ENCODE results near the gene SUB1.

Gene SUB1

GRCh38 chr5:32581010-32581785 lies 4.2 kb upstream of the SUB1 start:
- in situ Hi-C loops (cut with HindIII; ENCODE audit: low sequenced_read_pairs) = no loop called here
- no peak for TF ChIP-seq CTCF (IDR thresholded peaks at IDR 0.05; ENCODE audit: low read depth, low read length, missing control alignments)
- no peak for DNase-seq (ENCODE audit: low read depth)

GRCh38 chr5:32583582-32584232 lies 1.6 kb upstream of the SUB1 start:
- no peak for TF ChIP-seq CTCF (IDR thresholded peaks at IDR 0.05; ENCODE audit: low read depth, low read length, missing control alignments)
- in situ Hi-C loops (cut with HindIII; ENCODE audit: low sequenced_read_pairs) = no loop called here
- no peak for DNase-seq (ENCODE audit: low read depth)
- H3K4me3 ChIP-seq (ENCODE audit: low read depth, low read length) = no peak overlapping the region

More at GRCh38 chr5:32581010-32581785, 4.2 kb upstream of the SUB1 start:
- no peak overlapping the region for H3K4me3 ChIP-seq (ENCODE audit: low read depth, low read length)

- no peak for DNase-seq (ENCODE audit: low read depth)
- no peak overlapping the region for H3K4me3 ChIP-seq (ENCODE audit: low read depth, low read length)
- in situ Hi-C loops (cut with HindIII; ENCODE audit: low sequenced_read_pairs) = no loop called here
- no peak for TF ChIP-seq CTCF (IDR thresholded peaks at IDR 0.05; ENCODE audit: low read depth, low read length, missing control alignments)
Measured at GRCh38 chr5:32584646-32585045, 711 bp upstream of the SUB1 start.

- no peak for DNase-seq (ENCODE audit: low read depth)
- peak overlapping the region; percentile 89 for H3K4me3 ChIP-seq (ENCODE audit: low read depth, low read length)
- no peak for TF ChIP-seq CTCF (IDR thresholded peaks at IDR 0.05; ENCODE audit: low read depth, low read length, missing control alignments)
- in situ Hi-C loops (cut with HindIII; ENCODE audit: low sequenced_read_pairs) = no loop called here
Measured at GRCh38 chr5:32585122-32585445, 273 bp upstream of the SUB1 start.

- no peak for DNase-seq (ENCODE audit: low read depth)
- peak overlapping the region; percentile 89 for H3K4me3 ChIP-seq (ENCODE audit: low read depth, low read length)
- in situ Hi-C loops (cut with HindIII; ENCODE audit: low sequenced_read_pairs) = no loop called here
- TF ChIP-seq CTCF (IDR thresholded peaks at IDR 0.05; ENCODE audit: low read depth, low read length, missing control alignments) = no peak
Measured at GRCh38 chr5:32586276-32586599, 881 bp downstream of the SUB1 start.

- no peak for TF ChIP-seq CTCF (IDR thresholded peaks at IDR 0.05; ENCODE audit: low read depth, low read length, missing control alignments)
- DNase-seq (ENCODE audit: low read depth) = no peak
- peak overlapping the region; percentile 89 for H3K4me3 ChIP-seq (ENCODE audit: low read depth, low read length)
- in situ Hi-C loops (cut with HindIII; ENCODE audit: low sequenced_read_pairs) = no loop called here
Measured at GRCh38 chr5:32587067-32587551, 1.8 kb downstream of the SUB1 start.
